ENCODE results near the gene NLN. TPM values are rescaled to one million over a fixed set of nuclear protein-coding genes. Genes with fewer than 3 reads are reported as not detected.
A peak's percentile ranks its signal among the peaks of the same experiment; 100 is the strongest.
"Not testable (repeated sequence)": the region's sequence is repeated elsewhere in the genome, so short reads cannot be mapped to it uniquely, and the experiment has no call there.

Gene NLN
- total RNA-seq, 8 experiments from 2014 or later, result 9.2 to 24.6 (median 21.3) TPM

GRCh38 chr5:65807494-65807893 is 85.5 kb downstream of the NLN start:
- in situ Hi-C loops (cut with MboI; ENCODE audit: low pct_unique_long_range_greater_than_20kb in 2 of 9, low sequenced_read_pairs in 9 of 9, unreplicated experiment in 9 of 9); H3K27ac ChIP-seq; H3K4me3 ChIP-seq; H3K4me1 ChIP-seq (replicated peaks in 1 of 2); ATAC-seq (replicated peaks in 6 of 8): not testable (repeated sequence)
- 95 to 100% (median 100%) methylated on average over 1 to 5 of the region's 5 CpGs; no CpG with 5 or more reads in 5 of the 10 experiments for WGBS, 10 experiments

DNA sequence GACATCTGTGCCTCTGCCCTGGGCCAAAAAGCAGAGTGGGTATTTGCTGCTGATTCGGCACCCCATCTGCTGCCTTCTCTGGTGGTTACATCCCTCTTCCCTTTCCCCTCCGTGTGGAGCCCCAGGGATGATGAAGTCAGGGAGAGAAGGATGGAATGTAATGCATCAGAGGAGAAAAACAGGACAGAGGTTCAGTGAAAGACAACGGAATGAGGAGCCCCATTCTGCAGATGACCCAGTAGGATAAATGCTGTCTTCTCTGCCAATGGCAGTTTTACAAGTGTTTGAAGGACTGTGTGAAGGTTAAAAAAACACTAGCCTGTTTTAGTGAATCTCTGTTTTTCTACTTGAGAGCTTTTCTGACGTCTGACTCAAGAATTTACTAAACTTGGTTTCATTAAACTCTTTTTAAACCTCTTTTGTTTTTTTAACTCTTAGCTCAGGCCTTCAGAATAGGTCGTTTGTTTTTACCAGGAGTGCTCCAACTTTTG is 86.3 kb downstream of the NLN start:
- Histone ChIP-seq H3K27ac (no peak overlapping the region), H3K4me3 (no peak overlapping the region), H3K4me1 (replicated peaks in 1 of 2) (no peaks in the 10 kb centered on the region)
- 13 to 81% (median 46%) methylated on average over 3 to 4 of the region's 5 CpGs; no CpG with 5 or more reads in 1 of the 10 experiments for WGBS, 10 experiments
- in situ Hi-C loops (cut with MboI; ENCODE audit: low pct_unique_long_range_greater_than_20kb in 2 of 9, low sequenced_read_pairs in 9 of 9, unreplicated experiment in 9 of 9), result no loop called here
- ATAC-seq (replicated peaks in 6 of 8), result peak in 1 of 8 experiments; percentile 32

DNA sequence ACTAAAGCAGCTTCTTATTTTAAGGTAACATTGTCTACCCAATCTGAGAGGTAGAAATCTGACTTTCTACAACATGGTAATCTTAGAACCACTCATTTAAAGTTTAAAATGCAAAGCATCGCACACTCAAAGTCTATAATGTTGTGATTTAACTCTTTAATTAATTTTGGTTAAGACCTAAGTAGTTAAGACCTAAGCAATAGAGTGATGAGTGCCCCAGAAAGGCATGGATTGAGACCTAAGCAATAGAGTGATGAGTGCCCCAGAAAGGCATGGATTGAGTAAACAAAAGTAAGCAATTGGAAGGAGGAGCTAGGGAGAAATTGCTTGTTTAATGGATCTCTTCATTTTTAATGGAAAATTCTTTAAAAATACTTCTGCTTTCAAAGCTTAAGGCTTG is 86.8 kb downstream of the NLN start:
- in situ Hi-C loops (cut with MboI; ENCODE audit: low pct_unique_long_range_greater_than_20kb in 2 of 9, low sequenced_read_pairs in 9 of 9, unreplicated experiment in 9 of 9), result no loop called here
- WGBS, 10 experiments, result 63 to 100% (median 100%) methylated on average over 1 of the region's 1 CpG; no CpG with 5 or more reads in 2 of the 10 experiments
- H3K4me1 ChIP-seq (replicated peaks in 1 of 2), result no peaks in the 10 kb centered on the region
- no peak overlapping the region for H3K4me3 ChIP-seq
- no peak overlapping the region for H3K27ac ChIP-seq
- no peak for ATAC-seq (replicated peaks in 6 of 8)

GRCh38 chr5:65809817-65810531 is 88.0 kb downstream of the NLN start:
- WGBS, 10 experiments, result 19 to 100% (median 90%) methylated on average over 2 to 8 of the region's 8 CpGs
- H3K27ac ChIP-seq, result no peak overlapping the region
- peak in 2 of 8 experiments; percentile 94 to 98 for ATAC-seq (replicated peaks in 6 of 8)
- no peaks in the 10 kb centered on the region for H3K4me1 ChIP-seq (replicated peaks in 1 of 2)
- in situ Hi-C loops (cut with MboI; ENCODE audit: low pct_unique_long_range_greater_than_20kb in 2 of 9, low sequenced_read_pairs in 9 of 9, unreplicated experiment in 9 of 9), result no loop called here
- H3K4me3 ChIP-seq, result no peak overlapping the region

DNA sequence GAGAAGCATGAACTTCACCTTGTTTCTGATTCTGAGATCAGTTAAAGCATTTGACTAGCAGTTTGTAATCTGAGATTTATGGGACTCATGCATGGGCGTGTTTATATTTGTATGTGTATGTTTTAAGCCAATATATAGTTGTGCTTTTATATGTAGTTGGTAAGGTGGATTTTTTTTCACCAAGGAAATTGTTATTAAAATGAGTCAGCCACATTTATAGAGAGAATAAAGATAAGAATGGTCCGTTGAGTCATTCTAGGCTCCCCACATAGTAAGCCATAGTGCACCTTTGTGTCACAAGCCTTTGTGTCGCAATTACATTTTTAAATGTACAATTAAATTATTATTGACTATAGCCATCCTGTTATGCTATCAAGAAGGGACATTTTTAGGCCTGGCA is 89.0 kb downstream of the NLN start:
- no peak overlapping the region for H3K27ac ChIP-seq
- WGBS, 10 experiments, result 80 to 100% (median 95%) methylated on average over 1 to 3 of the region's 3 CpGs
- in situ Hi-C loops (cut with MboI; ENCODE audit: low pct_unique_long_range_greater_than_20kb in 2 of 9, low sequenced_read_pairs in 9 of 9, unreplicated experiment in 9 of 9), result no loop called here
- H3K4me1 ChIP-seq (replicated peaks in 1 of 2), result no peaks in the 10 kb centered on the region
- ATAC-seq (replicated peaks in 6 of 8), result no peak
- no peak overlapping the region for H3K4me3 ChIP-seq

- Histone ChIP-seq H3K4me3 (no peak overlapping the region), H3K27ac (no peak overlapping the region), H3K4me1 (replicated peaks in 1 of 2) (no peaks in the 10 kb centered on the region)
- in situ Hi-C loops (cut with MboI; ENCODE audit: low pct_unique_long_range_greater_than_20kb in 2 of 9, low sequenced_read_pairs in 9 of 9, unreplicated experiment in 9 of 9), result no loop called here
- ATAC-seq (replicated peaks in 6 of 8), result no peak
- 71 to 100% (median 90%) methylated on average over 1 to 3 of the region's 3 CpGs; no CpG with 5 or more reads in 5 of the 10 experiments for WGBS, 10 experiments
These were observed 89.9 kb downstream of the NLN start for GRCh38 chr5:65811885-65812284.

DNA sequence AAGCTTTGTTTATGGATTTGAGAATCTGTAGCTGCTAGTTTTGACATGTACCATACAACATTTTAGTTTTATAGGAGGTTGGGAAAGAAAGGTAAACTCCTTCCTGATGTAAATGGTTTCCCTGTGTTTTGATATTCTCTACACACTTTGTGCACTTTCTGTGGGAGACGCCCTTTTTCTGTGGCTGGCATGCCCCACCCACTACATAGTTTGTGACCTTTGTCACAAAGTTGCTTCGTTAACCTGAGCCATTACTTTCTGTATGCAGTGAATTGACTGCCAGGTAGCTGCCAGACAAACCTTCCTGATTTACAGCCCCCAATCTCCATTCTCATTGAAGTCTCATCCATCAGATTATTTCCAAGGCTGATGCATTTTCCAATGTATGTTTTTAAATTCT is 90.6 kb downstream of the NLN start:
- in situ Hi-C loops (cut with MboI; ENCODE audit: low pct_unique_long_range_greater_than_20kb in 2 of 9, low sequenced_read_pairs in 9 of 9, unreplicated experiment in 9 of 9), result no loop called here
- Histone ChIP-seq H3K27ac (no peak overlapping the region), H3K4me3 (no peak overlapping the region), H3K4me1 (replicated peaks in 1 of 2) (peaks cover 1% of the 10 kb centered on the region in 2 donors)
- 0 to 100% (median 82%) methylated on average over 1 to 2 of the region's 2 CpGs; no CpG with 5 or more reads in 2 of the 10 experiments for WGBS, 10 experiments
- ATAC-seq (replicated peaks in 6 of 8), result peak in 1 of 8 experiments; percentile 53

DNA sequence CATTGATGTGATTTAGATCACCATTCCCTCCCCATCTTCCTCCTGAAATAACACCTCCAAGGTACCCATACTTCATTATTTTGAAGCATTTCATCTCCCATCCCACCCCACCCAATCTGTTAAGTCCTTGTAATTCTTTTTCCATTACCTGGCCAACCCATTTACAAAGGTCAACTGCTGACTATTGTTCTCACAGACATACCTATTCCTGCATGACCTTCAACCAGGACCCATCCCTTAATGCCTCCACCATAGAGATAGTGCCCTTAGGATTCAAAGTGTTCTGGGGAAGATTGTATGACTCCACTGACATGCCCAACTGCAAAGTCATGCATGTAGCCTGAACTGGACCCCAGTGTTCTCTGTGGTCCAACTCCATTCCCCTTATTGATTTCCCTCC is 91.2 kb downstream of the NLN start:
- ATAC-seq (replicated peaks in 6 of 8), result no peak
- no peak overlapping the region for H3K27ac ChIP-seq
- no peak overlapping the region for H3K4me3 ChIP-seq
- in situ Hi-C loops (cut with MboI; ENCODE audit: low pct_unique_long_range_greater_than_20kb in 2 of 9, low sequenced_read_pairs in 9 of 9, unreplicated experiment in 9 of 9), result no loop called here
- peaks cover 4 to 7% of the 10 kb centered on the region in 2 donors for H3K4me1 ChIP-seq (replicated peaks in 1 of 2)

- no peak for ATAC-seq (replicated peaks in 6 of 8)
- 80 to 100% (median 100%) methylated on average over 1 of the region's 1 CpG; no CpG with 5 or more reads in 4 of the 10 experiments for WGBS, 10 experiments
- in situ Hi-C loops (cut with MboI; ENCODE audit: low pct_unique_long_range_greater_than_20kb in 2 of 9, low sequenced_read_pairs in 9 of 9, unreplicated experiment in 9 of 9), result no loop called here
These were observed 93.2 kb downstream of the NLN start for GRCh38 chr5:65815161-65815560.

DNA sequence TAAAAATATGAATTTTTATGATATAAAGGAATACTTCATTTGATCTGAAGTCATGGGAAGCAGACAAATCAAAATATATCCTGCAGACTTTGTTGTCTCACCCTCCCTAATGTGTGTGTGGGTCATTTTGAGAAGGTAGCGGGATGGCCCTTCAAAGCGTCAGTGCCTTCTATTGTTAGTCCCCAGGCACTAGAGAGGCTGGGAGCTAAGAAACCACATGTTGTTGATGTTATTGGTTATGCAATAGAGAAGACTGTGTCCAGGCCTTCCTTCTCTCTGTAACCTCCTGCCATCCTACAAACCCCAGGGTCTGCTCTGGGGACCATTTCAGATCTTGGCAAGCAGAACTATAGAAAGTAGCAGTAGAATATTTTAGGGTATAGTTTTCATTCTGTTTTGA is 94.7 kb downstream of the NLN start:
- Histone ChIP-seq H3K4me3 (no peak overlapping the region), H3K4me1 (replicated peaks in 1 of 2) (peaks cover 8 to 10% of the 10 kb centered on the region in 2 donors), H3K27ac (no peak overlapping the region)
- in situ Hi-C loops (cut with MboI; ENCODE audit: low pct_unique_long_range_greater_than_20kb in 2 of 9, low sequenced_read_pairs in 9 of 9, unreplicated experiment in 9 of 9), result no loop called here
- ATAC-seq (replicated peaks in 6 of 8), result no peak
- 71 to 100% (median 95%) methylated on average over 1 to 2 of the region's 2 CpGs; no CpG with 5 or more reads in 4 of the 10 experiments for WGBS, 10 experiments

More at GRCh38 chr5:65815161-65815560, 93.2 kb downstream of the NLN start:
- peaks cover 8 to 10% of the 10 kb centered on the region in 2 donors for H3K4me1 ChIP-seq (replicated peaks in 1 of 2)
- no peak overlapping the region for H3K27ac ChIP-seq
- H3K4me3 ChIP-seq, result no peak overlapping the region

GRCh38 chr5:65817931-65818330 is 95.9 kb downstream of the NLN start:
- peak in 1 of 8 experiments; percentile 27 for ATAC-seq (replicated peaks in 6 of 8)
- in situ Hi-C loops (cut with MboI; ENCODE audit: low pct_unique_long_range_greater_than_20kb in 2 of 9, low sequenced_read_pairs in 9 of 9, unreplicated experiment in 9 of 9), result no loop called here
- no peak overlapping the region for H3K4me3 ChIP-seq
- H3K4me1 ChIP-seq (replicated peaks in 1 of 2), result peaks cover 8 to 10% of the 10 kb centered on the region in 2 donors
- no peak overlapping the region for H3K27ac ChIP-seq
- WGBS, 10 experiments, result 27 to 95% (median 64%) methylated on average over 1 to 4 of the region's 4 CpGs

- H3K4me1 ChIP-seq (replicated peaks in 1 of 2), result peaks cover 8 to 10% of the 10 kb centered on the region in 2 donors
- WGBS, 10 experiments, result 33 to 100% (median 87%) methylated on average over 1 to 4 of the region's 4 CpGs; no CpG with 5 or more reads in 5 of the 10 experiments
- H3K27ac ChIP-seq, result no peak overlapping the region
- in situ Hi-C loops (cut with MboI; ENCODE audit: low pct_unique_long_range_greater_than_20kb in 2 of 9, low sequenced_read_pairs in 9 of 9, unreplicated experiment in 9 of 9), result no loop called here
- ATAC-seq (replicated peaks in 6 of 8), result peak in 3 of 8 experiments; percentile 20 to 45 (median 41)
- no peak overlapping the region for H3K4me3 ChIP-seq
These were observed 96.6 kb downstream of the NLN start for GRCh38 chr5:65818592-65818991.

GRCh38 chr5:65819215-65819904 is 97.4 kb downstream of the NLN start:
- H3K4me3 ChIP-seq, result no peak overlapping the region
- ATAC-seq (replicated peaks in 6 of 8), result no peak
- H3K27ac ChIP-seq, result no peak overlapping the region
- WGBS, 10 experiments, result 0 to 93% (median 62%) methylated on average over 1 to 3 of the region's 3 CpGs; no CpG with 5 or more reads in 2 of the 10 experiments
- H3K4me1 ChIP-seq (replicated peaks in 1 of 2), result peaks cover 8 to 10% of the 10 kb centered on the region in 2 donors
- in situ Hi-C loops (cut with MboI; ENCODE audit: low pct_unique_long_range_greater_than_20kb in 2 of 9, low sequenced_read_pairs in 9 of 9, unreplicated experiment in 9 of 9), result no loop called here
